DOHH2 (cell line): ENCODE data around the gene TBC1D26.

Experiments used
- CTCF ChIP-seq: fragments of 200-600 bp; sonication (generic); IDR thresholded peaks from one replicate; pipeline ENCODE4 v1.5.1; 2014; ENCODE audit warnings: antibody characterized with exemption, mild to moderate bottlenecking, low read depth, low read length; ENCODE audit not compliant: poor library complexity, severe bottlenecking
- EZH2phosphoT487 ChIP-seq: fragments of 200-600 bp; sonication (generic); IDR thresholded peaks from 2 replicates; pipeline ENCODE4 v1.6.1; 2017; ENCODE audit warnings: borderline replicate concordance, mild to moderate bottlenecking, antibody characterized with exemption, low read length, moderate library complexity, mixed read lengths

GRCh38 chr17:15740570-15741120 is 8.6 kb downstream of the TBC1D26 start:
- no peak for TF ChIP-seq CTCF
- no peak for TF ChIP-seq EZH2phosphoT487
